ENCODE results near the gene KLF3.

KLF3 gene

DNA sequence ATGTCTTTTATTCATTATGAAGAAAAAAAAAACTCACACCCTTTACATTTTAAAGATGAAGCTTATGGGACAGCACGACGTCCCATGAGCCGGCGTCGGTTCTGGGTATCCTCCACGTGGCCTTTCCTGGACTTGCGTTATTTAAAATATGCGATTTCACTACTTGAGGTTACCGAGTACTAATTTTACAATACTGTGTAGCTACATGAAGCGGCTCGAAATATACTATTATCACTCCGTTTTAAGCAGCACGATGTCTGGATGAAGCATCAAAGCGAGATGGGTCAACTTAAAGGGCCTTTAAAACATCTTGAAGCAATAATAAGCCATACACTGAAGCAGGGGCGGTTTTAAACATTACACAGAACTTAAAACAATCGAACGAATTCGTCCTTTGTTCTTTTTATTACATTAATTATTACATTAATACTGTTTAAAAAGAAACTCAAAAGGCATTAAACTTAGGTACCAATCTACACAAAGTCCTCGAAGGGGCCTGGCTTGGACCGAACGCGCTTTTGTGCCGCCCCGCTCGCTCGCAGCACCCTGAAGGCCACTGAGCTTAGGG lies 1.4 kb upstream of the KLF3 start:
- in situ Hi-C loops (cut with MboI; ENCODE audit: low sequenced_read_pairs, unreplicated experiment), result no loop called here
- TF ChIP-seq, protein P1, sequence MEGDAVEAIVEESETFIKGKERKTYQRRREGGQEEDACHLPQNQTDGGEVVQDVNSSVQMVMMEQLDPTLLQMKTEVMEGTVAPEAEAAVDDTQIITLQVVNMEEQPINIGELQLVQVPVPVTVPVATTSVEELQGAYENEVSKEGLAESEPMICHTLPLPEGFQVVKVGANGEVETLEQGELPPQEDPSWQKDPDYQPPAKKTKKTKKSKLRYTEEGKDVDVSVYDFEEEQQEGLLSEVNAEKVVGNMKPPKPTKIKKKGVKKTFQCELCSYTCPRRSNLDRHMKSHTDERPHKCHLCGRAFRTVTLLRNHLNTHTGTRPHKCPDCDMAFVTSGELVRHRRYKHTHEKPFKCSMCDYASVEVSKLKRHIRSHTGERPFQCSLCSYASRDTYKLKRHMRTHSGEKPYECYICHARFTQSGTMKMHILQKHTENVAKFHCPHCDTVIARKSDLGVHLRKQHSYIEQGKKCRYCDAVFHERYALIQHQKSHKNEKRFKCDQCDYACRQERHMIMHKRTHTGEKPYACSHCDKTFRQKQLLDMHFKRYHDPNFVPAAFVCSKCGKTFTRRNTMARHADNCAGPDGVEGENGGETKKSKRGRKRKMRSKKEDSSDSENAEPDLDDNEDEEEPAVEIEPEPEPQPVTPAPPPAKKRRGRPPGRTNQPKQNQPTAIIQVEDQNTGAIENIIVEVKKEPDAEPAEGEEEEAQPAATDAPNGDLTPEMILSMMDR (IDR thresholded peaks at IDR 0.05; ENCODE audit: borderline replicate concordance, control extremely low read depth, extremely low read depth, insufficient read depth, missing control alignments), result no peak
- no peak for DNase-seq (ENCODE audit: low spot score)

DNA sequence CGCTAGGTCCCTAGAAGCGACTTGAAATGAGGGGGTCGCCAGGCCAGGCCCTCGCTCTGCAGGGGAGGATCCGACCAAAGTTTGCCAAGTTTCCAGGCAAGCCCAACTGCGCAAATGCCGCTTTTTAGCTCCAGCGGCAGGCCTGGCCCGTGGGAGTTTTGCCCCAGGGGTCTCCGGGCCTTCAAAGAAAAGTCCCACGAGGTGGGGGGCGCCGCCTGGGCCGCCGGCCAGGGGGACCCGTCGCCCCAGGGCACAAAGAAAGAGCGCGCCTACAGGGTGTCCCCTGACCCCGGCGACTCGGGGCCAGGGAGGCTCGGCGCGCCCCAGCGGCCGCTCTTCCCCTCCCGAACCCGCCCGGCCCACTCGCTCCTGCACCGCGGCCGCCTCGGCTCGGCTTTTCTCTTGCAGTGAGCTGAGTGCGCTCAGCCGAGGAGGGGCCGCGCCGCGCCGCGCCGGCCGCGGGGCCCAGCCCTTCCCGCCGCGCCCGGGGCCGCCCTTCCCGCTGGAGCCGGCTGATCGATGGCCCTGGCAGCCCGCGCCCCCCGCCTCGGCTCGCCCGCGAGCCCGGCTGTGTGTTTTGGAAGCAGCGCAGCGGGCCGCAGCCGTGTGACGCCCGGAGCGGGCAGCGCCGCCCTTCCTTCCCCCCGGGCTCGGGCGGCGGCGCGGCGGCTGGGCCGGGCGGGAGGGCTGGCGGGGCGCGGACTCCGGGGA lies 754 bp upstream of the KLF3 start:
- TF ChIP-seq, protein P1 (IDR thresholded peaks at IDR 0.05; ENCODE audit: borderline replicate concordance, control extremely low read depth, extremely low read depth, insufficient read depth, missing control alignments), result no peak
- in situ Hi-C loops (cut with MboI; ENCODE audit: low sequenced_read_pairs, unreplicated experiment), result no loop called here
- peak; percentile 74 for DNase-seq (ENCODE audit: low spot score)

DNA sequence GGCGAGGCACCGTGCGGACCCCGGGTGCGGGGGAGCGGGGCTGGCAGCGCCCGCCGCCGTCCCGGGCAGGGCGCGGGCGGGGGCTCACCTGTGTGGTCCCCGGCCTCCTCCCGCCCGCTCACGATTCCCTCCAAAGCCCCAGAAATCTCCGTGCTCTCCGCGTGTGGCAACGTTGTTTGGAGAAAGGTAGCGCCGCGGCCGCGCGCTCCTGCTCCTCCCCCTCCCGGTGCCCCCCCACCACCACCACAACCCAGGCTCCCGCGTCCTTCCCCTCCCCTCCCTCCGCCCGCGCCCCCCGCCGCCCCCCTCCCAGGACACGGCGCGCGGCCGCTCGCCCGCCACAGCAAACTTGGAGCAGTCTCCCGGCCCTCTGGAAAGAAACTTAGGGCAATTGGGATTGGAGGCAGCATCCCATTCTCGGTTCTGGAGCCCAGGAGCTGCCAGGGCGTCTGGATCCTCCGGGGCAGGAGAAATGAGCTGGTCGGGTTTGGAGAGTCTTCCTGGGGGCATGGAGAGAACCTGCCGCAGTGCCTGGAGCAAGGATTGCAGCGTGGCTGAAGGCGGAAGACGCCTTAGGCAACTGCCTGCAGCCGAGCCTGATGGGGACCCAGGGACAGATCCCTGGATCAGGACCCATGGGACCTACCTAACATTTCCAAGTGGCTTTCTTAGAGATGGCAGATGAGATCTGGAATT lies 855 bp downstream of the KLF3 start:
- peak; percentile 57 for DNase-seq (ENCODE audit: low spot score)
- in situ Hi-C loops (cut with MboI; ENCODE audit: low sequenced_read_pairs, unreplicated experiment), result no loop called here
- TF ChIP-seq, protein P1 (IDR thresholded peaks at IDR 0.05; ENCODE audit: borderline replicate concordance, control extremely low read depth, extremely low read depth, insufficient read depth, missing control alignments), result no peak

DNA sequence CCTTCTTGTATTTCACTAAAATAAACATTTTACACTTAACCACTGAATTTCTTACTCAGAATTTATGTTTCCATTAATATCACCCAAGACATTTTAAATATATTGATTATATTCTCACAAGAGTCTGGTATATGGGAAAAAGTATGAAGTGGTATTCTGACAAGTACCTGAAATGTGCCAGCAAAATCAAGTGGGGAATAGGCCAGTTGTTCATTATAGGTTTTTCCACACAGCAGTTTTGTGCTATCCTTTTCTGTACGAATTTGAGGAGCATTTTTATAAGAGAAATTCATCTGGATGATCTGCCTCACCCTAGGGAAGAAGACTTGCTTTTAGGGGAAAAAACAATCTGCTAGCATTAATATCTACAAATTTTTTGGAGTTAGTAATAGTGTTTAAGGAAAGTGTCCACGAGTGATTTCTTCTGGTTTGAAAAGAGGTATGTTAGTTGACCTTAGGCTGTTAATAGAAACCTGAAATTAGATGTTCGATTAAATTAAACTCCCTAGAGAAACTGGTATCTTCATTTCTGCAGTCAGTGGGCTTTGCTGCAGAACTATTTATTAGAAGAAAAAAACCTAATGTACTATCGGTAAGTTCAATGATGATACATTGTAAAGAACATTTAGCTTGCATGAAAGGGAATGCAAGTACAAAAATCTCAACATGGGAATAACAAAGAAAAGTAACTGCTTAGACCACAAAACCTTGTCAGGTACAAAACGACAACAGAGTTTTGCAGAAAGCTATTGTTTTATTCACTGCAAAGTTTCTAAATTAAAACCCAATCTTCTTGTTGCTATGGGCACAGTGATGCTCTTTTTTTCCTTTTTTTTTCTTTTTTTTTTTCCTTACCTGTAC lies 1.8 kb downstream of the KLF3 start:
- TF ChIP-seq, protein P1 (IDR thresholded peaks at IDR 0.05; ENCODE audit: borderline replicate concordance, control extremely low read depth, extremely low read depth, insufficient read depth, missing control alignments), result no peak
- in situ Hi-C loops (cut with MboI; ENCODE audit: low sequenced_read_pairs, unreplicated experiment), result no loop called here
- DNase-seq (ENCODE audit: low spot score), result no peak

DNA sequence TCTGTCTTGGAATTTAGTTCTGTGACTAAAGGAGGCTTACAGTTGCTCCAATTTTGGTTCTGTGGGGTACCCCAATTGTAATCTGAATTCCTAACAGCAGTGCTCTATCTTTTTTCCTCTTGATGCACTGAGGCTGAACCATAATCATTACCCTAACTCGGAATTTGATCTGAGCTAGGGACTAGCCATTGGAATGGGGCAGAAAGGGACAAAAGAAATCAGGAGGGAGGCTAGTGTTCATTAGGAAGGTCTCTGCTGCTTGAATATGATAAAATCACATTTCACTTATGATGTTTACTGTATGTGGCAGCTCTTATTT lies 2.7 kb downstream of the KLF3 start:
- in situ Hi-C loops (cut with MboI; ENCODE audit: low sequenced_read_pairs, unreplicated experiment), result no loop called here
- no peak for DNase-seq (ENCODE audit: low spot score)
- TF ChIP-seq, protein P1 (IDR thresholded peaks at IDR 0.05; ENCODE audit: borderline replicate concordance, control extremely low read depth, extremely low read depth, insufficient read depth, missing control alignments), result no peak

Measured in GM13976 (cell line).